Neuronal stem cell (in vitro differentiated cells): ENCODE results near the gene PIGU.

Experiments
- DNase-seq: peaks from one replicate; pipeline ENCODE4 v3.0.0-alpha.2; 2013; ENCODE audit warnings: low spot score
- H2AFZ ChIP-seq: one replicate; pipeline ENCODE4 v1.6.1; 2013; ENCODE audit warnings: mild to moderate bottlenecking, low read length, inconsistent platforms
- H2AK5ac ChIP-seq: 2 replicates; pipeline ENCODE4 v1.6.1; 2013; ENCODE audit warnings: low read depth, mild to moderate bottlenecking, inconsistent platforms, low read length, moderate library complexity, mixed read lengths
- H2BK120ac ChIP-seq: 2 replicates; pipeline ENCODE4 v1.6.1; 2013; ENCODE audit warnings: low read depth, mild to moderate bottlenecking, inconsistent platforms, low read length, moderate library complexity, mixed read lengths
- H2BK12ac ChIP-seq: one replicate; pipeline ENCODE4 v1.6.1; 2013; ENCODE audit warnings: low read length, inconsistent platforms
- H2BK15ac ChIP-seq: 2 replicates; pipeline ENCODE4 v1.6.1; 2013; ENCODE audit warnings: mild to moderate bottlenecking, low read length, inconsistent platforms, mixed read lengths
- H2BK5ac ChIP-seq: one replicate; pipeline ENCODE4 v1.6.1; 2013; ENCODE audit warnings: inconsistent platforms, mild to moderate bottlenecking, low read length, moderate library complexity
- H3K14ac ChIP-seq: one replicate; pipeline ENCODE4 v1.6.1; 2013; ENCODE audit warnings: low read length, inconsistent platforms
- H3K18ac ChIP-seq: 2 replicates; pipeline ENCODE4 v1.6.1; 2013; ENCODE audit warnings: low read length, inconsistent platforms
- H3K23ac ChIP-seq: 2 replicates; pipeline ENCODE4 v1.6.1; 2013; ENCODE audit warnings: low read depth, mild to moderate bottlenecking, mixed read lengths, low read length, inconsistent platforms; ENCODE audit not compliant: poor library complexity
- H3K27ac ChIP-seq: replicated peaks from 3 replicates; pipeline ENCODE4 v1.5.1; 2013; ENCODE audit warnings: low read length, inconsistent platforms
- H3K27me3 ChIP-seq, 3 experiments: 2 replicates each; pipeline ENCODE4 v1.6.1; 2013; ENCODE audit warnings: low read length in 3 of 3, mild to moderate bottlenecking in 2 of 3, inconsistent platforms in 1 of 3, low read depth in 1 of 3, mixed read lengths in 1 of 3, moderate library complexity in 1 of 3; ENCODE audit not compliant: control insufficient read depth in 3 of 3, insufficient read depth in 3 of 3
- H3K36me3 ChIP-seq, 2 donors: replicated peaks in 1 of 2; 2 replicates each; pipeline ENCODE4 v1.6.1; 2013; ENCODE audit warnings: low read length in 2 of 2; ENCODE audit not compliant: control insufficient read depth in 2 of 2, insufficient read depth in 2 of 2
- H3K4ac ChIP-seq: 2 replicates; pipeline ENCODE4 v1.6.1; 2013; ENCODE audit warnings: inconsistent platforms, mild to moderate bottlenecking, low read length, moderate library complexity
- H3K4me1 ChIP-seq, 2 donors: 1 replicate in 1 of 2; 2 replicates in 1 of 2; pipeline ENCODE4 v1.6.1; 2013; ENCODE audit warnings: low read length in 2 of 2, low read depth in 1 of 2; ENCODE audit not compliant: control insufficient read depth in 2 of 2, insufficient read depth in 1 of 2
- H3K4me2 ChIP-seq: one replicate; pipeline ENCODE4 v1.6.1; 2013; ENCODE audit warnings: mild to moderate bottlenecking, low read length, inconsistent platforms; ENCODE audit not compliant: insufficient read depth, poor library complexity, severe bottlenecking
- H3K4me3 ChIP-seq, 2 donors: 2 replicates each; pipeline ENCODE4 v1.5.1; 2013; ENCODE audit warnings: low read length in 2 of 2, mild to moderate bottlenecking in 2 of 2, inconsistent platforms in 1 of 2, moderate library complexity in 1 of 2
- H3K79me1 ChIP-seq: one replicate; pipeline ENCODE4 v1.6.1; 2013; ENCODE audit warnings: low read depth, mild to moderate bottlenecking, inconsistent platforms, low read length, moderate library complexity
- H3K9ac ChIP-seq: one replicate; pipeline ENCODE4 v1.6.1; 2013; ENCODE audit warnings: mild to moderate bottlenecking, low read depth, low read length, inconsistent platforms; ENCODE audit not compliant: poor library complexity
- H3K9me3 ChIP-seq, 2 donors: replicated peaks in 1 of 2; 2 replicates each; pipeline versions ENCODE3 to v1.6.1; 2013; ENCODE audit warnings: low read length in 2 of 2, mild to moderate bottlenecking in 2 of 2, inconsistent platforms in 1 of 2, low read depth in 1 of 2, mixed read lengths in 1 of 2, moderate library complexity in 1 of 2; ENCODE audit not compliant: control insufficient read depth in 2 of 2, insufficient read depth in 1 of 2
- H4K8ac ChIP-seq: one replicate; pipeline ENCODE4 v1.6.1; 2013; ENCODE audit warnings: low read depth, mild to moderate bottlenecking, inconsistent platforms, low read length, moderate library complexity
- H4K91ac ChIP-seq: one replicate; pipeline ENCODE4 v1.6.1; 2013; ENCODE audit warnings: low read length, low read depth, mild to moderate bottlenecking, inconsistent platforms; ENCODE audit not compliant: poor library complexity
- WGBS, 2 donors: extraction: QIAGEN DNeasy Blood & Tissue Kit; methylation state at CpG; one replicate each; pipeline ENCODE4 v1.1.7; 2013; ENCODE audit warnings: missing lambda C conversion rate in 2 of 2, mixed read lengths in 1 of 2; ENCODE audit not compliant: insufficient read length in 2 of 2, insufficient replicate concordance in 1 of 2; ENCODE audit errors: extremely low coverage in 2 of 2; 5-methylcytosine and 5-hydroxymethylcytosine counted together

The PIGU gene

GRCh38 chr20:34647737-34648136, 29.2 kb downstream of the PIGU start:
- Histone ChIP-seq H3K14ac (no peak overlapping the region), H2AFZ (no peak overlapping the region), H2BK12ac (no peak overlapping the region), H3K9me3 (peaks cover 0 to 8% of the 10 kb centered on the region in 2 donors), H4K8ac (no peak overlapping the region), H3K27me3 (no peaks in the 10 kb centered on the region), H3K18ac (no peak overlapping the region), H3K79me1 (no peaks in the 10 kb centered on the region), H3K4me3 (no peak overlapping the region), H3K23ac (no peak overlapping the region), H2BK120ac (no peak overlapping the region), H3K4ac (no peak overlapping the region), H3K4me1 (no peaks in the 10 kb centered on the region), H2BK15ac (no peak overlapping the region), H4K91ac (no peak overlapping the region), H3K27ac (no peak overlapping the region), H2AK5ac (no peak overlapping the region), H2BK5ac (no peak overlapping the region), H3K4me2 (no peak overlapping the region), H3K9ac (no peak overlapping the region), H3K36me3 (peaks cover 2 to 40% of the 10 kb centered on the region in 2 donors)
- no peak for DNase-seq
- no CpG with 5 or more reads among the region's 1 CpG for WGBS, 2 donors

- WGBS, 2 donors, result no CpG with 5 or more reads among the region's 1 CpG
Measured at GRCh38 chr20:34644951-34645350, 31.9 kb downstream of the PIGU start.

GRCh38 chr20:34644345-34644744, 32.5 kb downstream of the PIGU start:
- H3K79me1 ChIP-seq, result no peaks in the 10 kb centered on the region
- H2BK12ac ChIP-seq, result no peak overlapping the region
- no peak overlapping the region for H3K4ac ChIP-seq
- H2BK120ac ChIP-seq, result no peak overlapping the region
- H3K27me3 ChIP-seq, result no peaks in the 10 kb centered on the region
- no peak overlapping the region for H3K4me3 ChIP-seq
- peaks cover 0 to 37% of the 10 kb centered on the region in 2 donors for H3K36me3 ChIP-seq
- H3K18ac ChIP-seq, result no peak overlapping the region
- H2BK15ac ChIP-seq, result no peak overlapping the region
- H3K27ac ChIP-seq, result no peak overlapping the region
- WGBS, 2 donors, result no CpG with 5 or more reads among the region's 1 CpG
- no peak overlapping the region for H3K4me2 ChIP-seq
- H2AFZ ChIP-seq, result no peak overlapping the region
- H4K8ac ChIP-seq, result no peak overlapping the region
- DNase-seq, result no peak
- H3K9me3 ChIP-seq, result no peaks in the 10 kb centered on the region
- no peak overlapping the region for H3K14ac ChIP-seq
- H2AK5ac ChIP-seq, result no peak overlapping the region
- H3K23ac ChIP-seq, result no peak overlapping the region
- H2BK5ac ChIP-seq, result no peak overlapping the region
- H4K91ac ChIP-seq, result no peak overlapping the region
- H3K9ac ChIP-seq, result no peak overlapping the region
- no peaks in the 10 kb centered on the region for H3K4me1 ChIP-seq

More at GRCh38 chr20:34644951-34645350, 31.9 kb downstream of the PIGU start:
- H3K14ac ChIP-seq, result no peak overlapping the region
- H3K9me3 ChIP-seq, result no peaks in the 10 kb centered on the region
- no peak overlapping the region for H3K18ac ChIP-seq
- H3K4me1 ChIP-seq, result no peaks in the 10 kb centered on the region
- H3K36me3 ChIP-seq, result peaks cover 0 to 33% of the 10 kb centered on the region in 2 donors
- H3K4ac ChIP-seq, result no peak overlapping the region
- no peak overlapping the region for H3K27ac ChIP-seq
- H4K91ac ChIP-seq, result no peak overlapping the region
- no peak overlapping the region for H2BK120ac ChIP-seq
- H2AFZ ChIP-seq, result no peak overlapping the region
- no peak overlapping the region for H3K4me2 ChIP-seq
- no peak for DNase-seq
- H3K23ac ChIP-seq, result no peak overlapping the region
- no peaks in the 10 kb centered on the region for H3K79me1 ChIP-seq
- H3K4me3 ChIP-seq, result no peak overlapping the region
- H4K8ac ChIP-seq, result no peak overlapping the region
- H3K9ac ChIP-seq, result no peak overlapping the region
- no peak overlapping the region for H2AK5ac ChIP-seq
- H3K27me3 ChIP-seq, result no peaks in the 10 kb centered on the region
- no peak overlapping the region for H2BK15ac ChIP-seq
- H2BK5ac ChIP-seq, result no peak overlapping the region
- no peak overlapping the region for H2BK12ac ChIP-seq

GRCh38 chr20:34643928-34644327, 33.0 kb downstream of the PIGU start:
- no peak for DNase-seq
- Histone ChIP-seq H2BK15ac (no peak overlapping the region), H2BK120ac (no peak overlapping the region), H3K79me1 (no peaks in the 10 kb centered on the region), H3K14ac (no peak overlapping the region), H4K8ac (no peak overlapping the region), H3K4me3 (no peak overlapping the region), H3K9me3 (no peaks in the 10 kb centered on the region), H3K9ac (no peak overlapping the region), H2BK5ac (no peak overlapping the region), H2BK12ac (no peak overlapping the region), H3K36me3 (peaks cover 0 to 37% of the 10 kb centered on the region in 2 donors), H3K27me3 (no peaks in the 10 kb centered on the region), H3K4me1 (no peaks in the 10 kb centered on the region), H4K91ac (no peak overlapping the region), H2AFZ (no peak overlapping the region), H3K18ac (no peak overlapping the region), H3K4ac (no peak overlapping the region), H3K4me2 (no peak overlapping the region), H3K23ac (no peak overlapping the region), H3K27ac (no peak overlapping the region), H2AK5ac (no peak overlapping the region)
